ENCODE results near the gene S100A8.

Gene S100A8

DNA sequence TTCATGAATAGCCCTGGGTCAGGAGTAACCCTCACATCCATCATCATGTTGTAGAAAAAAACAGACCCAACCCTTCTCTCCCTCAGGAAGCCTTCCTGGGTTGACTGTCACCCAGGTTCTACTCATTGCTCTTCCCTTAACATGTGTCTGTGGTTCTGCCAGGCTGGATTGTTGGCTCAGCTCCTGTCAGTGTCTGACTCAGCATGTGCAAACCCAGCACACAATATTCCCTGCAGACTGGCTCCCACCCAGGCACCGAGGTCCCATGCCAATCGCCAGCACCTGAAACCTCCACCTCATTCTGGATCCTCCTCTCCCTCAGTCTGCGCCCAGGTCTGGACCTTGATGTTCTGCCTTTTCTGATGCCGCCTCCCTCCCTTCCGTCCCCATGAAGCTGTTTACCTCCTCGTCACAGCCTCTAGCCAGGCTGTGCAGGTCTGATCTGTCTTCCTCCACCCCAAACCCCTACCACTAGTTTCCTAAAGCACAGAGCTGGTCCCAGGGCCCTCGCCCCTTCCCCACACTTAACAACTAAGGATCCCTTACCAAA is 4.3 kb upstream of the S100A8 start:
- TF ChIP-seq, protein P1, sequence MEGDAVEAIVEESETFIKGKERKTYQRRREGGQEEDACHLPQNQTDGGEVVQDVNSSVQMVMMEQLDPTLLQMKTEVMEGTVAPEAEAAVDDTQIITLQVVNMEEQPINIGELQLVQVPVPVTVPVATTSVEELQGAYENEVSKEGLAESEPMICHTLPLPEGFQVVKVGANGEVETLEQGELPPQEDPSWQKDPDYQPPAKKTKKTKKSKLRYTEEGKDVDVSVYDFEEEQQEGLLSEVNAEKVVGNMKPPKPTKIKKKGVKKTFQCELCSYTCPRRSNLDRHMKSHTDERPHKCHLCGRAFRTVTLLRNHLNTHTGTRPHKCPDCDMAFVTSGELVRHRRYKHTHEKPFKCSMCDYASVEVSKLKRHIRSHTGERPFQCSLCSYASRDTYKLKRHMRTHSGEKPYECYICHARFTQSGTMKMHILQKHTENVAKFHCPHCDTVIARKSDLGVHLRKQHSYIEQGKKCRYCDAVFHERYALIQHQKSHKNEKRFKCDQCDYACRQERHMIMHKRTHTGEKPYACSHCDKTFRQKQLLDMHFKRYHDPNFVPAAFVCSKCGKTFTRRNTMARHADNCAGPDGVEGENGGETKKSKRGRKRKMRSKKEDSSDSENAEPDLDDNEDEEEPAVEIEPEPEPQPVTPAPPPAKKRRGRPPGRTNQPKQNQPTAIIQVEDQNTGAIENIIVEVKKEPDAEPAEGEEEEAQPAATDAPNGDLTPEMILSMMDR (IDR thresholded peaks at IDR 0.05; ENCODE audit: low read depth, low read length): no peak
- TF ChIP-seq, protein P2, sequence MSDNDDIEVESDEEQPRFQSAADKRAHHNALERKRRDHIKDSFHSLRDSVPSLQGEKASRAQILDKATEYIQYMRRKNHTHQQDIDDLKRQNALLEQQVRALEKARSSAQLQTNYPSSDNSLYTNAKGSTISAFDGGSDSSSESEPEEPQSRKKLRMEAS (IDR thresholded peaks at IDR 0.05; ENCODE audit: low read depth, low read length): no peak
- TF ChIP-seq POLR2A (IDR thresholded peaks at IDR 0.05; ENCODE audit: extremely low read depth, insufficient read length) (no peak), MYC (IDR thresholded peaks at IDR 0.05; ENCODE audit: low read depth, low read length) (no peak)
- no peak overlapping the region for H3K4me3 ChIP-seq (ENCODE audit: low read depth, low read length)
- no peak for DNase-seq (ENCODE audit: low read depth)

DNA sequence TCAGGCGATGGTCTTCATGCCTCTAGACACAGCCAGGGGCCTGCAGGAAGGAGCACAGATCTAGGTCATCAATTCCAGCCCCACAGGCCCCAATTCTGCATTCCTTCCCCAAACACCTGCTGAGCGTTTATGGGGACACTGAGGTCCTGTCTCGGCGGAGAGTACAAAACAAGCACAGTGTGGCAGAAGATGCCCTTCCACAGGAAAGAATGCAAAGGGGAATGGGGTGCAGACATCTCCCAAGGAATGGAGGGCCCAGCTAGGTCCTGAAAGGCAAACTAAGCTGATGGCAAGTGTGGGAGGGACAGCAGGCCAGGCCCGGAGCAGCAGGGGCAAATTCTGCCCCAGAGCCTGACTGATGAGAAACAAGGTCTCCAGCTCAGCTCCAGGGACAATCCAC is 3.5 kb upstream of the S100A8 start:
- DNase-seq (ENCODE audit: low read depth): no peak
- TF ChIP-seq, protein P2 (IDR thresholded peaks at IDR 0.05; ENCODE audit: low read depth, low read length): no peak
- TF ChIP-seq, protein P1 (IDR thresholded peaks at IDR 0.05; ENCODE audit: low read depth, low read length): no peak
- H3K4me3 ChIP-seq (ENCODE audit: low read depth, low read length): no peak overlapping the region

DNA sequence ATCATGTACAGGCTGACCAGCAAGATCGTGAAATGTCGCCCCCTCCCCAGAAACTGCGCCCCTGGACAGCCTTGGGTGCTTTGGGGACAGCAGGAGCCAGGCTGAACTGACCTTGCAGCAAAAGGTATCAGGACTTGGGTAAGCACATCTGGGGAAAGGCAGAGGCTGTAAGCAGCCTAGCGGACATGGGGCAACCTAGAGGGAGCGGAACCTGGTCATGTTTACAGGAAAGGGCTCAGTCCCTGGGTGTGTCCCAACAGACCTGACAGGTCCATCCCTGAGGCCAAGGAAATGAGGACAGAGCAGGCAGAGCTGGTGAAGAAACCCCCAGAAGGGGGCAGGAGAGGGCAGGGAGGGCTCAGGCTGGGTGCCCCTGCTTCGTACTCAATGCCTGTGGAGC is 3.1 kb upstream of the S100A8 start:
- no peak overlapping the region for H3K4me3 ChIP-seq (ENCODE audit: low read depth, low read length)
- TF ChIP-seq, protein P2 (IDR thresholded peaks at IDR 0.05; ENCODE audit: low read depth, low read length): no peak
- TF ChIP-seq POLR2A (IDR thresholded peaks at IDR 0.05; ENCODE audit: extremely low read depth, insufficient read length): no peak
- TF ChIP-seq, protein P1 (IDR thresholded peaks at IDR 0.05; ENCODE audit: low read depth, low read length): peak; percentile 29
- peak; percentile 15 for DNase-seq (ENCODE audit: low read depth)

DNA sequence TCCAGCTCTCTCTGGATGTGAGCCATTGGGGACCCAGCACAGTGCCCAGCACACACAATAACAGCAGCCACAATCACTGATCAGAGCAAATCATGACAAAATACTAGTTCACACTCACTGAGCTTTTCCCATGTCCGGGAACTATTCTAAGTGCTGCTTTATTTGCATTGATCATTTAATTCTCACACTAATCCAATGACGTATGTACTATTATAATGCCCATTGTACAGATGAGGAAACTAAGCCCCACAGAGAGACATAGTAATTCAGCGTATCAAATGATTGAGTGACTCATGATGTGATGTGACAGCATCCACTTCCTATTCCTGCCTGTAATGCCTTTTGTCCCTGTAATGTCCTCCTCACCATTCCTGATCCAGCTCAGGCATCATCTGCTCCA is 1.9 kb upstream of the S100A8 start:
- TF ChIP-seq MYC (IDR thresholded peaks at IDR 0.05; ENCODE audit: low read depth, low read length): no peak
- TF ChIP-seq, protein P1 (IDR thresholded peaks at IDR 0.05; ENCODE audit: low read depth, low read length): no peak
- no peak for TF ChIP-seq POLR2A (IDR thresholded peaks at IDR 0.05; ENCODE audit: extremely low read depth, insufficient read length)
- TF ChIP-seq, protein P2 (IDR thresholded peaks at IDR 0.05; ENCODE audit: low read depth, low read length): no peak
- no peak overlapping the region for H3K4me3 ChIP-seq (ENCODE audit: low read depth, low read length)
- no peak for DNase-seq (ENCODE audit: low read depth)

DNA sequence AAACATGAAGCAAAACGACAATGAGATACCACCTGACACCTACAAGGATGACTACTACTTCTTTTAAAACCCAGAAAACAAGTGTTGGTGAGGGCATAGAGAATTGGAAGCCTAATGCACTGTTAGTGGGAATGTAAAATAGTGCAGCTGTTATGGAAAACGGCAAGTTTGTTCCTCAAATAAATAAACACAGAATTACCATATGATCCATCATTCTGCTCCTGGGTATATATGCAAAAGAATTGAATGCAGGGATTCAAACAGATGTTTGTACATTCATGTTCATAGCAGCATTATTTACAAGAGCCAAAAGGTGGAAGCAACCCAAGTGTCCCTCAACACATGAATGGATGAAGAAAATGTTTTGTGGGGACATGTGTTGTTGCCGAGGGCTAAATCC is 1.4 kb upstream of the S100A8 start:
- TF ChIP-seq MYC (IDR thresholded peaks at IDR 0.05; ENCODE audit: low read depth, low read length): no peak
- TF ChIP-seq, protein P2 (IDR thresholded peaks at IDR 0.05; ENCODE audit: low read depth, low read length): no peak
- TF ChIP-seq, protein P1 (IDR thresholded peaks at IDR 0.05; ENCODE audit: low read depth, low read length): no peak
- TF ChIP-seq POLR2A (IDR thresholded peaks at IDR 0.05; ENCODE audit: extremely low read depth, insufficient read length): no peak
- DNase-seq (ENCODE audit: low read depth): no peak
- no peak overlapping the region for H3K4me3 ChIP-seq (ENCODE audit: low read depth, low read length)

All from NB4 (cell line).